ENCODE results near the gene SLC25A42. TPM values are rescaled to one million over a fixed set of nuclear protein-coding genes. Genes with fewer than 3 reads are reported as not detected.

The SLC25A42 gene
- total RNA-seq, 1 experiment from 2014 or later, result 8.0 TPM

GRCh38 chr19:19054315-19054938 lies 9.4 kb upstream of the SLC25A42 start:
- no peak overlapping the region for H3K4me2 ChIP-seq (ENCODE audit: low read length)
- H3K4me3 ChIP-seq (ENCODE audit: low read length), result no peak overlapping the region
- no peaks in the 10 kb centered on the region for H3K4me1 ChIP-seq (ENCODE audit: insufficient read depth, low read length)
- no peak overlapping the region for H3K9ac ChIP-seq (ENCODE audit: low read length)
- peaks cover 32% of the 10 kb centered on the region; the same call in 1 of the 2 replicates for H3K36me3 ChIP-seq (ENCODE audit: low read depth, low read length)
- no peak for ATAC-seq
- no peaks in the 10 kb centered on the region for H3F3A ChIP-seq (ENCODE audit: low read length, unreplicated experiment)
- intact Hi-C loops (cut with micrococcal nuclease), result loop anchor here (2.0 kb wide), 1 partner anchor 84 kb away; the partner anchor contains the start of gene TMEM161A
- no peak overlapping the region for H2AFZ ChIP-seq (ENCODE audit: low read length)
- no peaks in the 10 kb centered on the region for H3K9me3 ChIP-seq (ENCODE audit: low read length)
- DNase-seq, result no peak
- ChIA-PET POLR2A (ENCODE audit: unreplicated experiment) (no interaction called here), CTCF (interaction anchor here (0.6 kb wide), 1 partner anchor 13 kb away, joined by 5 read pairs; no protein-coding TSS in a partner anchor)
- no peak overlapping the region for H3K27ac ChIP-seq (ENCODE audit: low read length)
- H3K9me2 ChIP-seq (replicated peaks; ENCODE audit: low read length), result no peaks in the 10 kb centered on the region
- no peaks in the 10 kb centered on the region for H4K20me1 ChIP-seq (ENCODE audit: low read length)
- no peaks in the 10 kb centered on the region for H3K27me3 ChIP-seq (ENCODE audit: low read length)
- no TSS peak for BruUV-seq (replicated peaks)
- H3K79me2 ChIP-seq (ENCODE audit: low read length), result no peaks in the 10 kb centered on the region
- TF ChIP-seq EZH2 (IDR thresholded peaks at IDR 0.05; ENCODE audit: low read length, unreplicated experiment), result no peak
- TF ChIP-seq, protein P1, sequence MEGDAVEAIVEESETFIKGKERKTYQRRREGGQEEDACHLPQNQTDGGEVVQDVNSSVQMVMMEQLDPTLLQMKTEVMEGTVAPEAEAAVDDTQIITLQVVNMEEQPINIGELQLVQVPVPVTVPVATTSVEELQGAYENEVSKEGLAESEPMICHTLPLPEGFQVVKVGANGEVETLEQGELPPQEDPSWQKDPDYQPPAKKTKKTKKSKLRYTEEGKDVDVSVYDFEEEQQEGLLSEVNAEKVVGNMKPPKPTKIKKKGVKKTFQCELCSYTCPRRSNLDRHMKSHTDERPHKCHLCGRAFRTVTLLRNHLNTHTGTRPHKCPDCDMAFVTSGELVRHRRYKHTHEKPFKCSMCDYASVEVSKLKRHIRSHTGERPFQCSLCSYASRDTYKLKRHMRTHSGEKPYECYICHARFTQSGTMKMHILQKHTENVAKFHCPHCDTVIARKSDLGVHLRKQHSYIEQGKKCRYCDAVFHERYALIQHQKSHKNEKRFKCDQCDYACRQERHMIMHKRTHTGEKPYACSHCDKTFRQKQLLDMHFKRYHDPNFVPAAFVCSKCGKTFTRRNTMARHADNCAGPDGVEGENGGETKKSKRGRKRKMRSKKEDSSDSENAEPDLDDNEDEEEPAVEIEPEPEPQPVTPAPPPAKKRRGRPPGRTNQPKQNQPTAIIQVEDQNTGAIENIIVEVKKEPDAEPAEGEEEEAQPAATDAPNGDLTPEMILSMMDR (conservative IDR thresholded peaks at IDR 0.05; ENCODE audit: low read depth, low read length), result no peak
- TF ChIP-seq EZH2phosphoT487 (IDR thresholded peaks at IDR 0.05; ENCODE audit: borderline replicate concordance, low read length), result no peak

- no peak for DNase-seq
- Histone ChIP-seq H3K9me3 (ENCODE audit: low read length) (no peaks in the 10 kb centered on the region), H3K27me3 (ENCODE audit: low read length) (no peaks in the 10 kb centered on the region), H3K4me1 (ENCODE audit: insufficient read depth, low read length) (no peaks in the 10 kb centered on the region), H2AFZ (ENCODE audit: low read length) (no peak overlapping the region), H4K20me1 (ENCODE audit: low read length) (no peaks in the 10 kb centered on the region), H3K27ac (ENCODE audit: low read length) (no peak overlapping the region), H3K4me2 (ENCODE audit: low read length) (no peak overlapping the region), H3K79me2 (ENCODE audit: low read length) (no peaks in the 10 kb centered on the region), H3K9ac (ENCODE audit: low read length) (no peak overlapping the region), H3K36me3 (ENCODE audit: low read depth, low read length) (peaks cover 32% of the 10 kb centered on the region; the same call in 1 of the 2 replicates), H3K4me3 (ENCODE audit: low read length) (no peak overlapping the region), H3K9me2 (replicated peaks; ENCODE audit: low read length) (no peaks in the 10 kb centered on the region), H3F3A (ENCODE audit: low read length, unreplicated experiment) (no peaks in the 10 kb centered on the region)
- TF ChIP-seq EZH2 (IDR thresholded peaks at IDR 0.05; ENCODE audit: low read length, unreplicated experiment), result no peak
- no peak for TF ChIP-seq EZH2phosphoT487 (IDR thresholded peaks at IDR 0.05; ENCODE audit: borderline replicate concordance, low read length)
- TF ChIP-seq, protein P1 (conservative IDR thresholded peaks at IDR 0.05; ENCODE audit: low read depth, low read length), result no peak
- ChIA-PET CTCF (no interaction called here), POLR2A (ENCODE audit: unreplicated experiment) (no interaction called here)
- intact Hi-C loops (cut with micrococcal nuclease), result loop anchor here (2.0 kb wide), 1 partner anchor 84 kb away; the partner anchor contains the start of gene TMEM161A
- no peak for ATAC-seq
- no TSS peak for BruUV-seq (replicated peaks)
These were observed 8.8 kb upstream of the SLC25A42 start for GRCh38 chr19:19054939-19055440.

GRCh38 chr19:19055701-19056100 lies 8.1 kb upstream of the SLC25A42 start:
- Histone ChIP-seq H2AFZ (ENCODE audit: low read length) (no peak overlapping the region), H3K36me3 (ENCODE audit: low read depth, low read length) (peaks cover 28% of the 10 kb centered on the region; the same call in 1 of the 2 replicates), H3K4me2 (ENCODE audit: low read length) (no peak overlapping the region), H3K27me3 (ENCODE audit: low read length) (no peaks in the 10 kb centered on the region), H3K4me3 (ENCODE audit: low read length) (no peak overlapping the region), H3K27ac (ENCODE audit: low read length) (no peak overlapping the region), H3K9ac (ENCODE audit: low read length) (no peak overlapping the region), H3K79me2 (ENCODE audit: low read length) (no peaks in the 10 kb centered on the region), H3K4me1 (ENCODE audit: insufficient read depth, low read length) (no peaks in the 10 kb centered on the region), H3K9me3 (ENCODE audit: low read length) (no peaks in the 10 kb centered on the region), H3F3A (ENCODE audit: low read length, unreplicated experiment) (no peaks in the 10 kb centered on the region), H4K20me1 (ENCODE audit: low read length) (no peaks in the 10 kb centered on the region), H3K9me2 (replicated peaks; ENCODE audit: low read length) (no peaks in the 10 kb centered on the region)
- CTCF ChIA-PET, result no interaction called here
- intact Hi-C loops (cut with micrococcal nuclease), result loop anchor here (2.0 kb wide), 1 partner anchor 83 kb away; the partner anchor contains the start of gene TMEM161A
- POLR2A ChIA-PET (ENCODE audit: unreplicated experiment), result interaction anchor here (0.6 kb wide), 1 partner anchor 344 kb away, joined by 4 read pairs; no protein-coding TSS in a partner anchor
- ATAC-seq (no peak), DNase-seq (no peak)
- TF ChIP-seq, protein P1 (conservative IDR thresholded peaks at IDR 0.05; ENCODE audit: low read depth, low read length), result no peak
- no peak for TF ChIP-seq EZH2phosphoT487 (IDR thresholded peaks at IDR 0.05; ENCODE audit: borderline replicate concordance, low read length)
- no peak for TF ChIP-seq EZH2 (IDR thresholded peaks at IDR 0.05; ENCODE audit: low read length, unreplicated experiment)
- no TSS peak for BruUV-seq (replicated peaks)
